ENCODE results near the gene GAS2L1. TPM values are rescaled to one million over a fixed set of nuclear protein-coding genes. Genes with fewer than 3 reads are reported as not detected.

The GAS2L1 gene
- total and polyA plus RNA-seq, 2 donors (not counting 3 experiments of a cell fraction or from before 2014, with no cell fraction given), result 30.5 to 44.0 TPM

DNA sequence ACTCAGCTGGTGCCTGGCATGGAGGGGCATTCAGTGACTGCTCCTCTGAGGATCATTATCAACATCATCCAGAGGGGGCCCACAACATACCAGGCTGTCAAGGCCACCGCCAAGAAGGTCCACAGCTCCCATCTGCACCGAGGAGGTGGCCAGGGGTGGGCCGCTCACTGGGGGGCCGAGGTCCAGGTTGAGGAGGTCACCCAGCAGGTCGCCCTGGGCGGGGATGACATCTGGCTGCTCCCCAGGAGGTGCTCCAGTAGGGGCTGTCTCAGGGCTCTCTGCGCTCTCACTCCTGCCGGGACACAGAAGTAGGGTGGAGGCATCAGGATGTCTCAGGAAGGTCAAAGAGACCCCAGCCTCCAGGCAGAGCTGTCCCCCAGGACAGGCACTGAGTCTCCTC lies 34.1 kb downstream of the GAS2L1 start:
- Histone ChIP-seq H3K9me1 (replicated peaks; ENCODE audit: control insufficient read depth, extremely low read depth, insufficient read depth, low read length) (no peaks in the 10 kb centered on the region), H3K4me3 (replicated peaks in 1 of 3; ENCODE audit: insufficient read depth in 1 of 3, low read depth in 1 of 3, low read length in 3 of 3) (no peak overlapping the region), H3K27ac (ENCODE audit: insufficient read depth, low read depth, low read length) (no peak overlapping the region), H3K36me3 (ENCODE audit: control insufficient read depth in 2 of 2, extremely low read depth in 1 of 2, insufficient read depth in 2 of 2, low read length in 2 of 2) (peaks cover 13 to 76% of the 10 kb centered on the region in 2 experiments), H3K4me1 (ENCODE audit: control insufficient read depth, extremely low read depth, insufficient read depth, low read length) (no peaks in the 10 kb centered on the region), H4K20me1 (replicated peaks; ENCODE audit: control insufficient read depth, extremely low read depth, insufficient read depth, low read length) (no peaks in the 10 kb centered on the region), H3K9me3 (replicated peaks; ENCODE audit: control insufficient read depth, insufficient read depth, low read length) (no peaks in the 10 kb centered on the region), H3K27me3 (ENCODE audit: control insufficient read depth in 2 of 2, insufficient read depth in 2 of 2, low read length in 2 of 2) (no peaks in the 10 kb centered on the region), H3K4me2 (ENCODE audit: insufficient read depth, low read length) (no peak overlapping the region), H3K79me2 (ENCODE audit: control insufficient read depth, insufficient read depth, low read length) (no peaks in the 10 kb centered on the region), H2AFZ (ENCODE audit: low read depth, low read length) (no peak overlapping the region), H3K9ac (replicated peaks; ENCODE audit: extremely low read depth, insufficient read depth, low read length) (no peak overlapping the region)
- intact Hi-C loops (cut with micrococcal nuclease), result no loop called here
- POLR2A ChIA-PET, result no interaction called here
- BruUV-seq (replicated peaks), result no TSS peak
- TF ChIP-seq POLR2A (IDR thresholded peaks at IDR 0.05; ENCODE audit: low read depth, low read length) (no peak), GATA2 (IDR thresholded peaks at IDR 0.05; ENCODE audit: insufficient read depth, insufficient read length, low read depth, low read length) (no peak), MYC (IDR thresholded peaks at IDR 0.05; ENCODE audit: low read depth, low read length) (no peak), JUN (IDR thresholded peaks at IDR 0.05; ENCODE audit: borderline replicate concordance, insufficient read depth, insufficient read length, low read depth) (no peak), POLR2AphosphoS5 (IDR thresholded peaks at IDR 0.05; ENCODE audit: insufficient read depth, low read depth, low read length) (no peak), EZH2 (IDR thresholded peaks at IDR 0.05; ENCODE audit: borderline replicate concordance, low read depth, low read length, severe bottlenecking) (no peak), FOS (IDR thresholded peaks at IDR 0.05; ENCODE audit: borderline replicate concordance, insufficient read depth, low read length) (no peak)
- TF ChIP-seq, protein P1, sequence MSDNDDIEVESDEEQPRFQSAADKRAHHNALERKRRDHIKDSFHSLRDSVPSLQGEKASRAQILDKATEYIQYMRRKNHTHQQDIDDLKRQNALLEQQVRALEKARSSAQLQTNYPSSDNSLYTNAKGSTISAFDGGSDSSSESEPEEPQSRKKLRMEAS (IDR thresholded peaks at IDR 0.05; ENCODE audit: insufficient read depth, insufficient read length), result no peak
- TF ChIP-seq, protein P2, sequence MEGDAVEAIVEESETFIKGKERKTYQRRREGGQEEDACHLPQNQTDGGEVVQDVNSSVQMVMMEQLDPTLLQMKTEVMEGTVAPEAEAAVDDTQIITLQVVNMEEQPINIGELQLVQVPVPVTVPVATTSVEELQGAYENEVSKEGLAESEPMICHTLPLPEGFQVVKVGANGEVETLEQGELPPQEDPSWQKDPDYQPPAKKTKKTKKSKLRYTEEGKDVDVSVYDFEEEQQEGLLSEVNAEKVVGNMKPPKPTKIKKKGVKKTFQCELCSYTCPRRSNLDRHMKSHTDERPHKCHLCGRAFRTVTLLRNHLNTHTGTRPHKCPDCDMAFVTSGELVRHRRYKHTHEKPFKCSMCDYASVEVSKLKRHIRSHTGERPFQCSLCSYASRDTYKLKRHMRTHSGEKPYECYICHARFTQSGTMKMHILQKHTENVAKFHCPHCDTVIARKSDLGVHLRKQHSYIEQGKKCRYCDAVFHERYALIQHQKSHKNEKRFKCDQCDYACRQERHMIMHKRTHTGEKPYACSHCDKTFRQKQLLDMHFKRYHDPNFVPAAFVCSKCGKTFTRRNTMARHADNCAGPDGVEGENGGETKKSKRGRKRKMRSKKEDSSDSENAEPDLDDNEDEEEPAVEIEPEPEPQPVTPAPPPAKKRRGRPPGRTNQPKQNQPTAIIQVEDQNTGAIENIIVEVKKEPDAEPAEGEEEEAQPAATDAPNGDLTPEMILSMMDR (IDR thresholded peaks at IDR 0.05; ENCODE audit: extremely low read depth in 1 of 2, insufficient read depth in 1 of 2, low read depth in 1 of 2, low read length in 2 of 2), result no peak
- FAIRE-seq, result no peak
- no peak for DNase-seq (ENCODE audit: low read depth, low spot score)
- CTCF ChIA-PET, result no interaction called here
- dilution Hi-C loops (cut with MboI; ENCODE audit: extremely low pct_ligation_motif_present, low sequenced_read_pairs), result no loop called here
